HG03442 (cell line): ENCODE measurements around the gene SAP30.

Source experiments
- ATAC-seq: cut with Tn5 transposase; IDR thresholded peaks from one replicate; pipeline ENCODE4 v1.9.1; 2021; ENCODE audit warnings: mild to moderate bottlenecking, moderate library complexity; ENCODE audit not compliant: unreplicated experiment

Gene SAP30

DNA sequence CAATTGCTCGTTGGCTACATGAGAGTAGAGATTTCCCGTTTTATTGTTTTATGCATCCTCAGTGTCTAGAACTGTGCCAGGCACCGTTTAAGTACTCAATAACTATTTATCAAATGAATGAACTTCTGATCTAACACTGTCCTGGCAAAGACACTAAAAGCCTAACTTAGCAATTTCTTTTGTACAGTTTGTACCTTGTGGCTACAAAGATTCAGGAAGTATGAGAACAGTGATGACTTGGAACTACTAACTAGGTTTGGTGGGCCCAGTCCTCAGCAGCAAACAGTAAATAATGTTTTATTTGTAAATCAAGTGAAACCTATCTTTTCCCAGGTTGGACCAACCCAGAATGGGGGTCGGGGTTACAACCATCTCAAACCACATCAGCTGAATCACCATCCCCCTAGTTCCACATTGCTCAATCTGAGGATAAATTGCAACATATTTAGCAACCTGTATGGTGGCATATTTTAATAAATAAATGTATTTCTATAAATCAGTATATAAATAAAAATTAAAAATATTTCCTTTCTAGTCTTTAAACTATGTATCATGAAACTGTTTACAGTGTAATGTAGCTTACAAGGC is 40.4 kb downstream of the SAP30 start:
- ATAC-seq = no peak

DNA sequence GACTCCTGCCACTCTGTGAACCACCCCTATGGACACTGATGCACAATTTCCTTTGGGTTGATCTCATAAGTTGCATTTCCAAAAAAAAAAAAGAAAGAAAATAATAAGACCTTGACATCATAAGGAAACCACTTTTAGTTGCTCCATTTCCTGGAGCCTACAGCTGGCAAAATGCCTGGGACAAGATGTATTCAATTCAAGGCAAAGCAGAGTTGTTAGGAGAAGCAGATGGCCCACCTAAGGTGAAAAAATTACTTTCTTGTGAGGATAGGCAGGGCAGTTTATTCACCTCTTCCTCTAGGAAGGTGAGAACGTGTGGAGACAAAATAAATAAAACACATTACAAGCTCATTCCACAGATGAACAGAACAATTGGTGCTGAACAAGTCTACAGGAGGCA is 42.3 kb downstream of the SAP30 start:
- no peak for ATAC-seq

DNA sequence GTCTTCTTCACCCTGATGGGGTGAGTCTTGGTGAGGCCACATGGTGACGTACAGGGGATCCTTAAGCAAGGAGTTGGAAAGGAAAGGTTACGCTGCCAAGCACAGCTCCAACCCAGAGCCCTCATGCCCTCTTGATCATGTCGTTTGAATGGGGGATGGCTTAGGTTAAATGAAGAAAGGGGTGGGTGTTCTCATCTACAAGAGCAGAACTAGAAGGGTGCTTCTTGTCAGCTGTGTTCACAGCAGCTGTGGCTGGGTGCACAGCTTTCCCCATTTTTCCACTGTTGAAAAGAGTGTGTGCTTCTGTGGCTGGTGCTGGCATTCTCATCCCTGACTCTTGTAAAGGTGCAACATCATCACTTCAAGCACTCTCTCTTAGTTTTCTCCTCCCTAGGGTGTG is 43.7 kb downstream of the SAP30 start:
- no peak for ATAC-seq

DNA sequence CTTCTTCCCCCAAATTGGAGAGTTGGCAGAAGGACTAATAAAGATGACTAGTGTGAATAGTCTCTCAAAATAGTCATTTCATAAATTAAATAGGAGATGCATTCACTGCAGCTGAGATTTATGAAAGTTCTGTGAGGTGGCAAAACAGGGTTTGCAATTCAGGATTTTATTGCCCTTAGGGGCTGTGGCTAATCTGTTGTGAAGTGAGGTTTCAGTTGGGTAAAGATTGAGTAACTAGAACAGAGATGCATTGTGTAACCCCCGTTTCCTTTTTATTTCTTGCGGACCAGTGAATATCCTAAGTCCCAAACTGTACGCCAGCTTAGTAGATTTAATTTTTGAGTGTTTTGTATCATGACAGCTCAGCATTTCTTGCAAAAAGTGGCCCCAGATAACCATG is 44.3 kb downstream of the SAP30 start:
- ATAC-seq = no peak

DNA sequence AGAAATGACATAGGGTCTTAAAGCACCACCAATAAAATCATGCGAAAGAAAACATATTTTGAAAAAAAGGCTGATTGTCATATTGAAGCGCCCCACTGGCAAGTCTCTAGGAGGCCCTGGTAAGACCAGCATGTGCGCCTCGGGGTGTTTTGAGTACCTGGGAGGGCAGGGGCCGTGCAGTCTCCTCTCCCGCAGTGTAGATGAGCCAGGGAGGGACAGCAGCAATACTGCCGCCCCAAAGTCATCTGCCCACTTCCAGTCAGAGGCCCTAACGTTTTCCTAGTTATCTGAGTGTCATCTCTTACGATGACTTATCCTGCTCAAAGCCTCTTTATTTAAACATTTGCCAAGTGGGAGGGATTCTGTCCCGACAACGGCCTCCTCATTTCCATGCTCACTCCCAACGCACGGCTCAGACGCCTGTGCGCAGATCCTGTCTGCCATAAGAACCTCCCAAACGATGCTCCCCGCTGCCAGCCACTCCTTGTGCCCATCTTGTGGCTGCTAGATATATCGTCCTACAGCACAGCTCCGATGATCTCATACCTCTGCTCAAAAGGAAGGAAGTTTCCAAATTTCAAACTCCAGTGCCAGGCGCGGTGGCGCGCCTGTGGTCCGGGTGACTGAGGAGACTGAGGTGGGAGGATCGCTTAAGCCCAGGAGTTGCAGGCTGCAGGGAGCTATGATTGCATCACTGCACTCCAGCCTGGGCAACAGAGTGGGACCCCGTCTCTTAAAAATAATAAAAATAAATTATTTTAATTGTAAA is 45.3 kb downstream of the SAP30 start:
- ATAC-seq = no peak

DNA sequence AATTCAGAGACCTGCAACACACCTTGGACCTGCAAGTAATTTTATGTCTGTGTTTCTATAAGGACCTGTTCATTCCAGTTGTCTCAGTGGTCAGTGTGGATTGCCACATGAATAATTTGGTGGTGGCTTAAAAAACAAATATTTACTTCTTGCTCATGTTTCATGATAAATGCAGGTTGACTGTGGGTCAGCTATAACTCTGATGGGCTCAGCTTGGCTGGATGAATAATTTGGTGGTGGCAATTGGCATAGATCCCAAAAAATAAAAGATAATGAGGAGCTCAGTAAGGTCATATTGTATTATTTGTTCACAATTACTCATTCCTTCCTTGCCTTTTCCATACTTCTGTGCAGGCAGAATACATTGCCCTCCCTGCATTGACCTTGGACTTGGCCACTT is 47.1 kb downstream of the SAP30 start:
- ATAC-seq = no peak

DNA sequence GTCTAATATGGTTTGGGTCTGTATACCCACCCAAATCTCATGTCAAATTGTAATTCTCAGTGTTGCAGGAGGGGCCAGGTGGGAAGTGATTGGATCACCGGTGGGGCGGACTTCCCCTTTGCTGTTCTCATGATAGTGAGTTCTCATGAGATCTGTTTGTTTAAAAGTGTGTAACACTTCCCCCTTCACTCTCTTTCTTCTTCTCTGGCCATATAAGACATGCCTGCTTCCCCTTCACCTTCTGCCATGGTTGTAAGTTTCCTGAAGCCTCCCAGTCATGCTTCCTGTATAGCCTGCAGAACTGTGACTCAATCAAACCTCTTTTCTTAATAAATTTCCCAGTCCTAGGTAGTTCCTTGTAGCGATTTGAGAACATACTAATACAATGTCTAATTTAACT is 47.9 kb downstream of the SAP30 start:
- ATAC-seq = no peak

DNA sequence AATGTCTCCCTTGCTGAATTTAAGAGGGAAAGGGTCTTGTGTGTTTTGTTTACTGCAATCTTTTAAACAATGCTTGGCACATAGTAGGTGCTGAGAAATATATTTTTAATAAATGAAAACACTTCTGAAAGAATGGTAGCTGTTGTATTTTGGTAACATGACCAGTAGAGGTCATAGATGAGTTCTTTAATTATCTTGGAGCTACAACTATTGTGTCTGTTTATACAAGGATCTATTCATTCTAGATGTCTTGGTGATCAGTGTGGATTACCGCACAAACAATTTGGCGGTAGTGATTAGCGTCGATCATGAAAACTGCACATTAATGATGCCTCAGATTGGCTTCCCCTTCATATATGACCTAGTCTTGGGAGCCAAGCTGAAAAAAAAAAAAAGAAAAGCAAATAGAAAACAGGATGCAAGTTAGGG is 49.6 kb downstream of the SAP30 start:
- peak; percentile 45 for ATAC-seq

DNA sequence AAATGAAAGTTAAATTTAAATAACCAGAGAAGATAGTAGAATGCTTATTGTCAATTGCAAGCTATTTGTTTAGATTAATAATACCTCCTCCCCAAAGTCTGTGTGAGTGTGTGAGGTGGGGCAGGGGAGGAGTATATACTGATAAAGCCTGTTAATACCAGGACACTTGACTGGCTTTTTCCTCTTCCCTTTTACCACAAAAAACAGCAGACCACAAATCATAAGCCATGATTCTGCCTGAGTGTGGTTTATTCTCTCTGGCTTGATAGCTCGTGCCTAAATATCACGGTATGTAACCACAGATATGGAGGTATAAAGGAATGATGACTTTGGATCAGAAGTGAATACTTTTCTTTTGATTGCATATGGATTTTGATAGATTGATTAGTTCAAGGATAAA is 50.0 kb downstream of the SAP30 start:
- ATAC-seq = no peak

DNA sequence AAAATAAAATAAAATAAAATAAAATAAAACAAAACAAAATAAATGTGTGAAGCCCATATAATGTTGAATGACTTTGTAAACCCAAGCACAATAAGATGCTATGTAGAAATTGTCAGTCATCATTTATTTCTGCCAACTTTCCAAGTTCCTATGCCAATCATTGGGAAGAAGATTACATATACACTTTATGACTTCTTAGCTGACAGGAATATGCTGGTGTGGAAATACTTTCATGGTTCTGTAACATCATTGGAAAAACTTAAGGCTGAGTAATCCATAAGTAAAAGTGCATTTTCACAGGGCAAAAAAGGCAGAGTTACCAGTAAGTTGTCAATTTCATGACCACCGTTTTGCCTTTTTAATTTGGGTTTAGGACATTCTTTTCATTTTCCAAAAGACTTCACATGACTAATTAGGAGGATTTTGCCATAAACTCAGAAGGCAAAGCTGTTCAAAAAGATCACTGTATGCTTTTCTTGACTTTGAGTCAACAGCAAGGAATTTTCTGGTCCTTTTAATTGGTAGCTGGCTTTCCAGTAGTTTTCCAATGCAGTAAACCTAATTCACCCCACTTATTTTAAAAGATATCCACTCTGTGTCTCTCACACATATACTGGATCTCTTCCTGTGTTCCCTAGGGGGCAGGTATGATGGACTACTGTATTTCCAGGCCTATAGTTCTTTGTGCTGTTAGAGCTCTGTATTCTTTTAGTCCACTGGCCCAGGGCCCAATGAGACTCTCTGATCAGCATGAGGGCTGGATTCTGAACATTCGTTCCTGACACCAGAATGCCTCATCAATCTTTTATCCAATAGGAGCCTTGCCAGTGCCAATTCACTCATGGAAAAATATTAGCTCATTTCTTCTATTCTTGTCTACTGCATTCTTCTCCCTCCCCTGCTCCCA is 54.4 kb downstream of the SAP30 start:
- ATAC-seq = no peak

DNA sequence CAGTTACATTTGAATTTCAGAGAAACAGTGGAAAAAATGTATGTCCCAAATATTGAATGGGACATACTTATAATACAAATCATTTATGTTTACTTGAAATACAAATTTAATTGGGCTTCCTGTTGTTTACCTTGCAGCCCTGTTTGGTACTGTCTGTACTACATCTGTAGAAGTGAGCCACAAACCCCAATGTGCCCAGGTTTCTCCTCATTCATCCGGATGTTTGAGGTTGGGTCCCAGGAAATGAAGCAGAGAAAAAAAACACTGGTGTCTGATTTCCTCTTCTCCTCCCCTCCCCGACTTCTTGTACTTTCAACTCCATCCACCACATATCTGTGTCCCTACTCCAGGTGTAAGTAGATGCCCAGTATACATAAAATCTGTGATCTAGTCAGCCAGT is 55.3 kb downstream of the SAP30 start:
- ATAC-seq = no peak
